K562 (cell line): ENCODE measurements around the gene HMCN1. TPM values are rescaled to one million over a fixed set of nuclear protein-coding genes. Genes with fewer than 3 reads are reported as not detected.

ENCODE experiments used
- ATAC-seq: fragments of 200-7000 bp; cut with Tn5 transposase; 3 replicates; pipeline ENCODE4 v1.9.1; 2020; ENCODE audit warnings: moderate library complexity
- BruUV-seq: library from RNA; stranded (reverse); fragments of 400-500 nt; replicated peaks from 2 replicates; lab custom pipeline; 2021; lab: Mats Ljungman, UMichigan
- CTCF ChIA-PET: fragments of 300-600 bp; formaldehyde crosslinking; extraction: SDS; loops from one replicate; lab custom pipeline; 2021; ENCODE audit warnings: low intra/inter-chr PET ratio; lab: Yijun Ruan, JAX
- POLR2A ChIA-PET: fragments of 300-600, 350-650 bp; sonication (Branson Sonifier 250); formaldehyde crosslinking; extraction: SDS; loops from one replicate; lab custom pipeline; 2021; ENCODE audit warnings: antibody characterized with exemption, inconsistent platforms; lab: Yijun Ruan, JAX
- DNase-seq, 4 experiments: peaks; one replicate each; pipeline versions ENCODE4 v3.0.0 to v3.0.0-alpha.2; 2011 to 2018; ENCODE audit warnings: low spot score in 3 of 4, mixed read lengths in 3 of 4; ENCODE audit errors: extremely low read depth in 1 of 4
- FAIRE-seq: peaks from 2 replicates; lab custom pipeline; 2011; peaks lifted over from hg19 to GRCh38; lab: Jason Lieb, UNC
- H2AFZ ChIP-seq: 2 replicates; pipeline ENCODE4 v1.6.0; 2011; ENCODE audit warnings: low read depth, low read length, control low read depth, inconsistent platforms
- H3K27ac ChIP-seq: fragments of 200-600 bp; 3 replicates; pipeline ENCODE4 v1.8.0; 2011; ENCODE audit warnings: low read depth, mild to moderate bottlenecking, control low read depth, inconsistent platforms, low read length, moderate library complexity, mixed read lengths; ENCODE audit errors: extremely low read depth
- H3K27me3 ChIP-seq, 2 experiments: fragments of 300-600 bp in 1 of 2; 2 replicates in 1 of 2; 3 replicates in 1 of 2; pipeline versions ENCODE4 v1.6.0 to v1.8.0; 2011; ENCODE audit warnings: inconsistent platforms in 2 of 2, low read length in 2 of 2, mild to moderate bottlenecking in 1 of 2, mixed read lengths in 1 of 2, moderate library complexity in 1 of 2; ENCODE audit not compliant: control insufficient read depth in 2 of 2, insufficient read depth in 2 of 2
- H3K36me3 ChIP-seq: fragments of 300-600 bp; 3 replicates; pipeline ENCODE4 v1.8.0; 2011; ENCODE audit warnings: mild to moderate bottlenecking, low read length, inconsistent platforms; ENCODE audit not compliant: control insufficient read depth, insufficient read depth
- H3K4me1 ChIP-seq, 2 experiments: fragments of 200-600 bp in 1 of 2; replicated peaks in 1 of 2; 2 replicates in 1 of 2; 3 replicates in 1 of 2; pipeline versions ENCODE4 v1.5.1 to v1.8.0; 2011; ENCODE audit warnings: inconsistent platforms in 2 of 2, low read length in 2 of 2, mild to moderate bottlenecking in 1 of 2, mixed read lengths in 1 of 2, moderate library complexity in 1 of 2; ENCODE audit not compliant: control insufficient read depth in 2 of 2, insufficient read depth in 2 of 2
- H3K4me2 ChIP-seq: 2 replicates; pipeline ENCODE4 v1.6.1; 2011; ENCODE audit warnings: low read length, control low read depth, inconsistent platforms, mixed read lengths; ENCODE audit not compliant: insufficient read depth
- H3K4me3 ChIP-seq: fragments of 200-600 bp; sonication (generic), shearing (Covaris generic); 2 replicates; pipeline ENCODE4 v1.5.1; 2016; ENCODE audit warnings: control low read depth, inconsistent platforms
- H3K79me2 ChIP-seq: fragments of 200-600 bp; 3 replicates; pipeline ENCODE4 v1.8.0; 2011; ENCODE audit warnings: low read length, inconsistent platforms; ENCODE audit not compliant: control insufficient read depth, insufficient read depth
- H3K9ac ChIP-seq, 2 experiments: 2 replicates each; pipeline versions ENCODE4 v1.6.0 to v1.6.1; 2011; ENCODE audit warnings: low read depth in 2 of 2, low read length in 2 of 2, control low read depth in 1 of 2, inconsistent platforms in 1 of 2, mild to moderate bottlenecking in 1 of 2, mixed read lengths in 1 of 2; ENCODE audit not compliant: insufficient read depth in 1 of 2
- H3K9me1 ChIP-seq: one replicate; pipeline ENCODE4 v1.6.0; 2011; ENCODE audit warnings: inconsistent platforms, mild to moderate bottlenecking, low read length, moderate library complexity; ENCODE audit not compliant: control insufficient read depth, insufficient read depth
- H3K9me3 ChIP-seq: replicated peaks from 2 replicates; pipeline ENCODE4 v1.5.1; 2011; ENCODE audit warnings: low read depth, low read length, inconsistent platforms; ENCODE audit not compliant: control insufficient read depth, insufficient read depth
- H4K20me1 ChIP-seq: replicated peaks from 2 replicates; pipeline ENCODE4 v1.6.1; 2011; ENCODE audit warnings: low read length, inconsistent platforms, mixed read lengths; ENCODE audit not compliant: control insufficient read depth, insufficient read depth
- MAZ ChIP-seq, 2 experiments: fragments of 450-650 bp in 1 of 2; sonication (generic) in 1 of 2; formaldehyde crosslinking; IDR thresholded peaks in 1 of 2; conservative IDR thresholded peaks in 1 of 2; 2 replicates each; pipeline versions ENCODE4 v1.4.0 to v1.5.0; 2020; ENCODE audit warnings: mild to moderate bottlenecking in 1 of 2, missing genetic modification reagents in 1 of 2
- TAF7 ChIP-seq: fragments of 450-650 bp; IDR thresholded peaks from 2 replicates; pipeline ENCODE4 v1.6.1; 2016; ENCODE audit warnings: missing genetic modification characterization, missing compliant biosample characterization
- TCF3 ChIP-seq: sonication (generic); formaldehyde crosslinking; IDR thresholded peaks from 2 replicates; pipeline ENCODE4 v1.4.0; 2020; ENCODE audit warnings: mild to moderate bottlenecking, missing genetic modification reagents
- ZNF57 ChIP-seq: fragments of 450-650 bp; formaldehyde crosslinking; IDR thresholded peaks from 2 replicates; pipeline ENCODE4 v1.4.0; 2020; ENCODE audit warnings: mild to moderate bottlenecking, moderate library complexity
- WGBS: fragments of 100-300 bp; shearing (Covaris generic); methylation state at CpG from one replicate; pipeline ENCODE4 v1.1.6; 2016; ENCODE audit warnings: low coverage, mixed read lengths; ENCODE audit not compliant: insufficient coverage; ENCODE audit errors: missing lambda C conversion rate; 5-methylcytosine and 5-hydroxymethylcytosine counted together
- in situ Hi-C: fragments of 300-500 bp; cut with MboI; formaldehyde crosslinking; loops from 4 replicates; pipeline ENCODE4 v1.15.0; 2018; ENCODE audit warnings: inconsistent platforms, mixed read lengths
- intact Hi-C: fragments of 100-400 bp; cut with micrococcal nuclease; formaldehyde crosslinking; loops from 2 replicates; pipeline ENCODE4 v1.14.2; 2022
- polyA plus RNA-seq, 8 experiments: library from polyadenylated mRNA; depleted of rRNA in 4 of 8; stranded (reverse) in 5 of 8; unstranded in 3 of 8; fragments of >200 nt; fragmentation: Nextera tagmentation in 2 of 8; fragmentation: Illumina TruSeq in 1 of 8; extraction: Ambion mirVana in 2 of 8; extraction: Trizol in 1 of 8; gene quantifications; 2 replicates each; pipeline versions ENCODE4 v1.2.1 to v1.2.3, GENCODE V29; 2011 to 2014; ENCODE audit warnings: inconsistent platforms in 1 of 8, missing spikeins in 1 of 8
- total RNA-seq, 7 experiments: library from RNA; depleted of rRNA in 6 of 7; stranded (reverse); fragments of >200 nt in 6 of 7; fragmentation: Illumina TruSeq in 2 of 7; extraction: Trizol in 2 of 7; gene quantifications; 2 replicates each; pipeline versions ENCODE4 v1.2.1 to v1.2.3, GENCODE V29; 2011 to 2021; ENCODE audit warnings: low replicate concordance in 1 of 7
- TF ChIP-seq, protein P1 (sequence below), 2 experiments: fragments of 200-800 bp in 1 of 2; sonication (Bioruptor generic) in 1 of 2; sonication (generic) in 1 of 2; formaldehyde crosslinking in 1 of 2; IDR thresholded peaks in 1 of 2; conservative IDR thresholded peaks in 1 of 2; 2 replicates each; pipeline versions ENCODE4 v1.5.0 to v1.6.1; 2016 to 2020; ENCODE audit warnings: missing compliant biosample characterization in 1 of 2, missing genetic modification characterization in 1 of 2, missing genetic modification reagents in 1 of 2
- TF ChIP-seq, protein P2 (sequence below): fragments of 250-450 bp; sonication (Bioruptor Pico); IDR thresholded peaks from 2 replicates; pipeline ENCODE4 v1.5.0; 2021; ENCODE audit warnings: mild to moderate bottlenecking, moderate library complexity
- TF ChIP-seq, protein P3 (sequence below): sonication (generic); formaldehyde crosslinking; IDR thresholded peaks from 2 replicates; pipeline ENCODE4 v1.8.0; 2023; ENCODE audit warnings: mild to moderate bottlenecking, missing genetic modification reagents
- TF ChIP-seq, protein P4 (sequence below): IDR thresholded peaks from 3 replicates; pipeline ENCODE4 v1.6.1; 2011; ENCODE audit warnings: borderline replicate concordance, mild to moderate bottlenecking, moderate library complexity; ENCODE audit not compliant: insufficient read length; ENCODE audit errors: extremely low read depth

HMCN1 gene
- total and polyA plus RNA-seq, 9 of the 15 experiments (the other 6 are each of a cell fraction or from before 2014, with no cell fraction given): 0.07 to 0.36 (median 0.21) TPM

DNA sequence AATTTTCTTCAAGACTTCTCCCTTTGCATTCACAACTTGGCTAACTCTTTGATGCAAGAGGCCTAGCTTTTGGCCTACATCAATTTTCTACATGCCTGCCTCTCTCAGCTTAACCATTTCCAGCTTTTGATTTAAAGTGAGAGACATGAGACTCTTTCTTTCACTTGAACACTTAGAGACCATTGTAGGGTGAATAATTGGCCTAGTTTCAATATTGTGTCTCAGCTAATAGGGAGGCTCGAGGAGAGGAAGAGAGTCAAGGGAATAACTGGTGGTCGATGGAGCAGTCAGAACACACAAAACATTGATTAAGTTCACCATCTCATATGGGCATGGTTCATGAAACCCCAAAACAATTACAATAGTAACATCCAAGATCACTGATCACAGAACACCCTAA, 415.4 kb downstream of the HMCN1 start (continued):
- TF ChIP-seq, protein P1, sequence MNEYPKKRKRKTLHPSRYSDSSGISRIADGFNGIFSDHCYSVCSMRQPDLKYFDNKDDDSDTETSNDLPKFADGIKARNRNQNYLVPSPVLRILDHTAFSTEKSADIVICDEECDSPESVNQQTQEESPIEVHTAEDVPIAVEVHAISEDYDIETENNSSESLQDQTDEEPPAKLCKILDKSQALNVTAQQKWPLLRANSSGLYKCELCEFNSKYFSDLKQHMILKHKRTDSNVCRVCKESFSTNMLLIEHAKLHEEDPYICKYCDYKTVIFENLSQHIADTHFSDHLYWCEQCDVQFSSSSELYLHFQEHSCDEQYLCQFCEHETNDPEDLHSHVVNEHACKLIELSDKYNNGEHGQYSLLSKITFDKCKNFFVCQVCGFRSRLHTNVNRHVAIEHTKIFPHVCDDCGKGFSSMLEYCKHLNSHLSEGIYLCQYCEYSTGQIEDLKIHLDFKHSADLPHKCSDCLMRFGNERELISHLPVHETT (CRISPR knock-in tag; conservative IDR thresholded peaks at IDR 0.05 in 1 of 2, IDR thresholded peaks at IDR 0.05 in 1 of 2): no peak

DNA sequence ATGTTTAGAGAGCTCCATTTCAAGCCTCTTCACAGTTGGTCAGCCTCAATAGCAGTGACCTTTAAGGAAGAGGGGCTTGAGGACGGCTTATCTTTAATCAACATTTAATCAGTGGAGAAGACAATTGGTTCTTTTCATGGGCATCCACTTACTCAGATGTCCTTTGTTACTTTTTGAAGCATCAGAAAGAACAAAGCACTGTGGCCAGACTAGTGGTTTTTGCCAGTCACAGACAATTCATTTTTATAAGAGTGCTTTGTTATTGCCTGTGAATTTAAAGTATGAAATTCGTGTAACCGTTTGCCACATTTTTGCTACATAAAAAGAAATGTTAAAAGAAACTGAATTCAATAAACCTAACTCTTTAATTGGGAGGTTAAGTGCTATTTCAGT, 418.0 kb downstream of the HMCN1 start:
- H3K36me3 ChIP-seq: no peaks in the 10 kb centered on the region
- FAIRE-seq: no peak
- no peak for ATAC-seq
- no peaks in the 10 kb centered on the region for H3K27me3 ChIP-seq
- in situ Hi-C loops: no loop called here
- no peak overlapping the region for H3K27ac ChIP-seq
- H4K20me1 ChIP-seq: no peaks in the 10 kb centered on the region
- ChIA-PET POLR2A (no interaction called here), CTCF (no interaction called here)
- no peak for DNase-seq
- no peaks in the 10 kb centered on the region for H3K79me2 ChIP-seq
- H3K9me3 ChIP-seq: no peaks in the 10 kb centered on the region
- no peak overlapping the region for H3K4me3 ChIP-seq
- intact Hi-C loops: loop anchor here (10.0 kb wide), 1 partner anchor 173 kb away; no protein-coding TSS in a partner anchor
- no peak overlapping the region for H3K9ac ChIP-seq
- WGBS: 15% methylated on average over 3 of the region's 3 CpGs
- H3K9me1 ChIP-seq: no peaks in the 10 kb centered on the region
- H2AFZ ChIP-seq: no peak overlapping the region
- no peak overlapping the region for H3K4me2 ChIP-seq
- no peaks in the 10 kb centered on the region for H3K4me1 ChIP-seq
- TF ChIP-seq TCF3 (CRISPR knock-in tag) (no peak), TAF7 (tag) (no peak), ZNF57 (CRISPR knock-in tag) (no peak), MAZ (CRISPR knock-in tag; conservative IDR thresholded peaks at IDR 0.05 in 1 of 2, IDR thresholded peaks at IDR 0.05 in 1 of 2) (no peak)
- TF ChIP-seq, protein P2, sequence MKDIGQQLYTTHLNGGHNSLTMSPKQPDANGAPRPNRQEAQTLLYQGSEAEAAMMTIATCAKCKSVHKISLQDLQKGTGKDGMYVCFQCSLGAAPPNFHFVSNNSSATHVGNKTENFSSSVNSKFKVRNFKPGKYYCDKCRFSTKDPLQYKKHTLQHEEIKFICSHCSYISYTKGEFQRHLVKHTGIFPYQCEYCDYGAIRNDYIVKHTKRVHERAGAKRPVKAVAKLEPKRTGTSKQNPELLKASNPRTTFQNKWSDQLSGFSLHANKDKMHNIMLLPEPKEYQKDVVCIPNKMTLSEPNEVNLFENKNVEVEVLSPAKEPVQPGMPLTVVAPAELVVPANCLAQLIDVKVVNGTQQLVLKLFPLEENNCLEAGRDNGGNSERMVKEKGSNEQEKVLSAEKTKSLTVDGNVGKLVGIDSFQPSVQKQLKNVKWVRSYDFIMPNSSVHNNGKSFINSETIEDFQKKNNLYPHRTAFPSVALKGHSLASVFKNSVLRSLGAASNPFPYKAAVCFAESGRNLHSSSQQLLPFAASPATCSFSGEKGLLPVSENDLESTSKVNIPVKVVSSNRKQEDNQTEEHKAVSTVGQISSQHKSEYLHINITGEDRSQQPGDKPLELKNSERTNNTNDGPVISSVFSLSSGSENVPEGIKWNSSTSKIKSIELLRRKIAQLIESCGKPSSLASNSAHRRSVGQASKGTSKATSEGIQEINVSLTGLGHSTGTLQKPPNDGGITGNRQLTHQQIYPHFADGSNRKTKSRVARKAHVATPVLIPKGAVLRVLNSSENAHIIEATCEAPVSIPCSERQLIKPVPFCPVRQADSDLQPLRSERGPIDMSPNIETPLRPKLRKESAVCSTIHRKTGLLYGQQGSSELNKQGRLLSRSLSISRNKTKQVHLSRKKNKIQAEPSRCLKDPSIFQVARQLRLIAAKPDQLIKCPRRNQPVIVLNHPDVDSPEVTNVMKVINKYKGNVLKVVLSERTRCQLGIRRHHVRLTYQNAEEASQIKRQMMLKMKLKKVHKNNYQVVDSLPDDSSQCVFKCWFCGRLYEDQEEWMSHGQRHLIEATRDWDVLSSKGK (CRISPR knock-in tag): no peak
- TF ChIP-seq, protein P3, sequence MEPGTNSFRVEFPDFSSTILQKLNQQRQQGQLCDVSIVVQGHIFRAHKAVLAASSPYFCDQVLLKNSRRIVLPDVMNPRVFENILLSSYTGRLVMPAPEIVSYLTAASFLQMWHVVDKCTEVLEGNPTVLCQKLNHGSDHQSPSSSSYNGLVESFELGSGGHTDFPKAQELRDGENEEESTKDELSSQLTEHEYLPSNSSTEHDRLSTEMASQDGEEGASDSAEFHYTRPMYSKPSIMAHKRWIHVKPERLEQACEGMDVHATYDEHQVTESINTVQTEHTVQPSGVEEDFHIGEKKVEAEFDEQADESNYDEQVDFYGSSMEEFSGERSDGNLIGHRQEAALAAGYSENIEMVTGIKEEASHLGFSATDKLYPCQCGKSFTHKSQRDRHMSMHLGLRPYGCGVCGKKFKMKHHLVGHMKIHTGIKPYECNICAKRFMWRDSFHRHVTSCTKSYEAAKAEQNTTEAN (CRISPR knock-in tag): no peak
- TF ChIP-seq, protein P4, sequence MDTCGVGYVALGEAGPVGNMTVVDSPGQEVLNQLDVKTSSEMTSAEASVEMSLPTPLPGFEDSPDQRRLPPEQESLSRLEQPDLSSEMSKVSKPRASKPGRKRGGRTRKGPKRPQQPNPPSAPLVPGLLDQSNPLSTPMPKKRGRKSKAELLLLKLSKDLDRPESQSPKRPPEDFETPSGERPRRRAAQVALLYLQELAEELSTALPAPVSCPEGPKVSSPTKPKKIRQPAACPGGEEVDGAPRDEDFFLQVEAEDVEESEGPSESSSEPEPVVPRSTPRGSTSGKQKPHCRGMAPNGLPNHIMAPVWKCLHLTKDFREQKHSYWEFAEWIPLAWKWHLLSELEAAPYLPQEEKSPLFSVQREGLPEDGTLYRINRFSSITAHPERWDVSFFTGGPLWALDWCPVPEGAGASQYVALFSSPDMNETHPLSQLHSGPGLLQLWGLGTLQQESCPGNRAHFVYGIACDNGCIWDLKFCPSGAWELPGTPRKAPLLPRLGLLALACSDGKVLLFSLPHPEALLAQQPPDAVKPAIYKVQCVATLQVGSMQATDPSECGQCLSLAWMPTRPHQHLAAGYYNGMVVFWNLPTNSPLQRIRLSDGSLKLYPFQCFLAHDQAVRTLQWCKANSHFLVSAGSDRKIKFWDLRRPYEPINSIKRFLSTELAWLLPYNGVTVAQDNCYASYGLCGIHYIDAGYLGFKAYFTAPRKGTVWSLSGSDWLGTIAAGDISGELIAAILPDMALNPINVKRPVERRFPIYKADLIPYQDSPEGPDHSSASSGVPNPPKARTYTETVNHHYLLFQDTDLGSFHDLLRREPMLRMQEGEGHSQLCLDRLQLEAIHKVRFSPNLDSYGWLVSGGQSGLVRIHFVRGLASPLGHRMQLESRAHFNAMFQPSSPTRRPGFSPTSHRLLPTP: no peak
- BruUV-seq: no TSS peak
